Bronchial epithelial cell (primary cell): Measurements from ENCODE around the gene LTA. TPM values are rescaled to one million over a fixed set of nuclear protein-coding genes. Genes with fewer than 3 reads are reported as not detected.
A peak's percentile ranks its signal among the peaks of the same experiment; 100 is the strongest.

Experiments
- DNase-seq: peaks from one replicate; pipeline ENCODE4 v3.0.0-alpha.2; 2010; ENCODE audit warnings: low read depth
- FAIRE-seq: peaks from 2 replicates; lab custom pipeline; 2011; peaks lifted over from hg19 to GRCh38; lab: Jason Lieb, UNC
- H3K27me3 ChIP-seq: 2 replicates; pipeline ENCODE4 v1.5.1; 2011; ENCODE audit warnings: low read length; ENCODE audit not compliant: control insufficient read depth, insufficient read depth
- H3K36me3 ChIP-seq: 2 replicates; pipeline ENCODE4 v1.5.1; 2011; ENCODE audit warnings: low read length; ENCODE audit not compliant: control insufficient read depth, insufficient read depth
- H3K4me3 ChIP-seq: 2 replicates; pipeline ENCODE4 v1.5.1; 2011; ENCODE audit warnings: mild to moderate bottlenecking, low read depth, low read length, control low read depth
- CTCF ChIP-seq: IDR thresholded peaks from 2 replicates; pipeline ENCODE4 v1.5.1; 2011; ENCODE audit warnings: mild to moderate bottlenecking, moderate library complexity, low read length, control low read depth, inconsistent platforms; ENCODE audit not compliant: insufficient read depth, severe bottlenecking
- total RNA-seq: library from RNA; depleted of rRNA; stranded (reverse); fragments of >200 nt; gene quantifications from 2 replicates; pipeline ENCODE4 v1.2.1, GENCODE V29; 2014

Gene LTA
- total RNA-seq, 1 donor from 2014 or later: not detected

GRCh38 chr6:31545291-31545690 is 26.8 kb upstream of the LTA start:
- no peak for DNase-seq
- TF ChIP-seq CTCF: no peak
- Histone ChIP-seq H3K4me3 (no peak overlapping the region), H3K27me3 (no peaks in the 10 kb centered on the region), H3K36me3 (peaks cover 4% of the 10 kb centered on the region)
- no peak for FAIRE-seq

- FAIRE-seq (no peak), DNase-seq (peak; percentile 91)
- TF ChIP-seq CTCF: peak; percentile 95
- peaks cover 4% of the 10 kb centered on the region for H3K36me3 ChIP-seq
- peak within 1 kb of the TSS; percentile 35 for H3K4me3 ChIP-seq
- no peaks in the 10 kb centered on the region for H3K27me3 ChIP-seq
These were observed 25.6 kb upstream of the LTA start, which contains the start of gene ATP6V1G2 for GRCh38 chr6:31546339-31546957. Gene ATP6V1G2 (minus strand): TSS chr6:31546608. CDS start chr6:31546559, 49 bp downstream.

GRCh38 chr6:31546958-31547726 is 24.9 kb upstream of the LTA start, which contains the start of gene NFKBIL1:
Gene NFKBIL1 (plus strand): TSS chr6:31547608. CDS start chr6:31547695, 87 bp downstream.
- Histone ChIP-seq H3K4me3 (peak within 1 kb of the TSS; percentile 35), H3K36me3 (peaks cover 4% of the 10 kb centered on the region), H3K27me3 (no peaks in the 10 kb centered on the region)
- FAIRE-seq: no peak
- TF ChIP-seq CTCF: no peak
- DNase-seq: peak; percentile 91

GRCh38 chr6:31547727-31548543 is 24.2 kb upstream of the LTA start:
- H3K36me3 ChIP-seq: peaks cover 4% of the 10 kb centered on the region
- peak overlapping the region; percentile 35 for H3K4me3 ChIP-seq
- no peaks in the 10 kb centered on the region for H3K27me3 ChIP-seq
- DNase-seq (no peak), FAIRE-seq (no peak)
- no peak for TF ChIP-seq CTCF

- DNase-seq (no peak), FAIRE-seq (no peak)
- no peak for TF ChIP-seq CTCF
- H3K27me3 ChIP-seq: no peaks in the 10 kb centered on the region
- H3K4me3 ChIP-seq: no peak overlapping the region
- H3K36me3 ChIP-seq: peaks cover 4% of the 10 kb centered on the region
These were observed 23.6 kb upstream of the LTA start for GRCh38 chr6:31548544-31548873.
